ENCODE data around the gene CXCL3. TPM values are rescaled to one million over a fixed set of nuclear protein-coding genes. Genes with fewer than 3 reads are reported as not detected.
"Not testable (repeated sequence)": the region's sequence is repeated elsewhere in the genome, so short reads cannot be mapped to it uniquely, and the experiment has no call there.

The CXCL3 gene
- total RNA-seq, 4 donors from 2014 or later: 0.25 to 0.49 (median 0.34) TPM; not detected in 1

GRCh38 chr4:74081035-74081434 lies 42.5 kb upstream of the CXCL3 start:
- DNase-seq (ENCODE audit: low spot score in 2 of 2): no peak
- no peak for TF ChIP-seq POLR2A (IDR thresholded peaks at IDR 0.05)
- no peak for TF ChIP-seq CTCF (IDR thresholded peaks at IDR 0.05)
- no peak overlapping the region for H3K4me3 ChIP-seq (ENCODE audit: low read depth, poor library complexity, severe bottlenecking)
- WGBS, 2 donors: 80% methylated on average over 3 of the region's 3 CpGs
- intact Hi-C loops (cut with DNase I; ENCODE audit: low total_unique reads): no loop called here

GRCh38 chr4:74080351-74080750 lies 41.9 kb upstream of the CXCL3 start:
- H3K4me3 ChIP-seq (ENCODE audit: low read depth, poor library complexity, severe bottlenecking); DNase-seq (ENCODE audit: low spot score in 2 of 2); intact Hi-C loops (cut with DNase I; ENCODE audit: low total_unique reads): not testable (repeated sequence)
- WGBS, 2 donors: 95 to 96% methylated on average over 2 of the region's 2 CpGs

- intact Hi-C loops (cut with DNase I; ENCODE audit: low total_unique reads); DNase-seq (ENCODE audit: low spot score in 2 of 2); H3K4me3 ChIP-seq (ENCODE audit: low read depth, poor library complexity, severe bottlenecking): not testable (repeated sequence)
- 67 to 69% methylated on average over 2 of the region's 2 CpGs for WGBS, 2 donors
Observed at GRCh38 chr4:74079024-74079423, 40.5 kb upstream of the CXCL3 start.

GRCh38 chr4:74073358-74073757 lies 34.9 kb upstream of the CXCL3 start:
- DNase-seq (ENCODE audit: low spot score in 2 of 2): no peak
- H3K4me3 ChIP-seq (ENCODE audit: low read depth, poor library complexity, severe bottlenecking): no peak overlapping the region
- intact Hi-C loops (cut with DNase I; ENCODE audit: low total_unique reads): no loop called here
- TF ChIP-seq POLR2A (IDR thresholded peaks at IDR 0.05) (no peak), CTCF (IDR thresholded peaks at IDR 0.05) (no peak)

- no peak overlapping the region for H3K4me3 ChIP-seq (ENCODE audit: low read depth, poor library complexity, severe bottlenecking)
- no peak for TF ChIP-seq CTCF (IDR thresholded peaks at IDR 0.05)
- no peak for TF ChIP-seq POLR2A (IDR thresholded peaks at IDR 0.05)
- intact Hi-C loops (cut with DNase I; ENCODE audit: low total_unique reads): no loop called here
- no peak for DNase-seq (ENCODE audit: low spot score in 2 of 2)
- WGBS, 2 donors: 91 to 98% methylated on average over 1 of the region's 1 CpG
Observed at GRCh38 chr4:74072739-74073138, 34.2 kb upstream of the CXCL3 start.

GRCh38 chr4:74067586-74067985 lies 29.1 kb upstream of the CXCL3 start:
- no peak overlapping the region for H3K4me3 ChIP-seq (ENCODE audit: low read depth, poor library complexity, severe bottlenecking)
- intact Hi-C loops (cut with DNase I; ENCODE audit: low total_unique reads): no loop called here
- TF ChIP-seq CTCF (IDR thresholded peaks at IDR 0.05) (no peak), POLR2A (IDR thresholded peaks at IDR 0.05) (no peak)
- DNase-seq (ENCODE audit: low spot score in 2 of 2): no peak

- intact Hi-C loops (cut with DNase I; ENCODE audit: low total_unique reads): no loop called here
- TF ChIP-seq POLR2A (IDR thresholded peaks at IDR 0.05): no peak
- TF ChIP-seq CTCF (IDR thresholded peaks at IDR 0.05): no peak
- WGBS, 2 donors: 77 to 86% methylated on average over 2 of the region's 2 CpGs
- no peak for DNase-seq (ENCODE audit: low spot score in 2 of 2)
- H3K4me3 ChIP-seq (ENCODE audit: low read depth, poor library complexity, severe bottlenecking): no peak overlapping the region
Observed at GRCh38 chr4:74066232-74066631, 27.7 kb upstream of the CXCL3 start.

All from lower leg skin (tissue), 4 donors.